NCI-H2196 treated with DMSO at 0.1 percent for 48 hours (cell line): ENCODE data around the gene TRPV4.
"Not testable (repeated sequence)": the region's sequence is repeated elsewhere in the genome, so short reads cannot be mapped to it uniquely, and the experiment has no call there.

ENCODE experiments used
- DNase-seq: peaks from one replicate; lab custom pipeline; 2025; ENCODE audit not compliant: unreplicated experiment; lab: John Stamatoyannopoulos, UW

The TRPV4 gene

GRCh38 chr12:109861689-109862314 is 28.6 kb upstream of the TRPV4 start:
- no peak for DNase-seq

DNA sequence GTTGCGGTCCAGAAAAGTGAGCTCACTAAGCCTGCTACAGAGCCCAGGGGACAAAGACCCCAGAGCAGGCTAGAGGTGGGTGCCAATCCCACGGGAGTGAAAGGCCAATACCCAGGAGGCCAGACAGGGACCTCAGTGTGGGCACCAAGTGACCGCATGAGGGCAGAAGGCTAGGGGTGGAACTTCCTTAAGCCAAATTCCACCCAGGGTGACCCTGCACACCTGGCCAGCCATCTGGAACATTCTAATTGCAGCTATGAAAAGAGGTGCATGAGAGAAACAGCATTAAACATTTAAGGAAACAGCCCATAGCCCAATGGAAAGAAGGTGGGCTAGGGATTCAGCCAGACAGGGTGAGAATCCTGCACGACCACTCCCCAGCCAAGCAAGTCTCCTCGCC is 27.8 kb upstream of the TRPV4 start:
- no peak for DNase-seq

- DNase-seq = no peak
These were observed 25.6 kb upstream of the TRPV4 start for GRCh38 chr12:109858764-109859163.

GRCh38 chr12:109857715-109858114 is 24.5 kb upstream of the TRPV4 start:
- no peak for DNase-seq

DNA sequence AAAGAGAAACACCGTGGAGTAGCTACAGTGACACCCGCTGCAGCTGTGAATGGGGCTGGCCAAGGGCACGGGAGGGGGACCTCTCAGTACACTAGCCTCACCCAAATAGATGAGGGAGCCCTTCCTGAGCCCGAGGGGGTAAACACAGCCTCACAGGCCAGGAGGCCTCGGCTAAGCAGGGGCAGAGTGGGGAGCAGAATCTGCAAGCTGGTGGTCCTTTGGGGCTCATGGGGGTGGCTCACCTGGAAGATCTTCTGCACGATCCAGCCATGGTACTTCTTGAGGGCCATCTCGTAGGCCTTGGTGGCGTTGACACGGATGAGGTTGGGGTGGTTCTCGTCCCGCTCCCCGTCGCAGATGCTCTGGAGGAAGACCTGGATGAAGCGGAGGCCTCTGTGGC is 22.2 kb upstream of the TRPV4 start:
- no peak for DNase-seq

DNA sequence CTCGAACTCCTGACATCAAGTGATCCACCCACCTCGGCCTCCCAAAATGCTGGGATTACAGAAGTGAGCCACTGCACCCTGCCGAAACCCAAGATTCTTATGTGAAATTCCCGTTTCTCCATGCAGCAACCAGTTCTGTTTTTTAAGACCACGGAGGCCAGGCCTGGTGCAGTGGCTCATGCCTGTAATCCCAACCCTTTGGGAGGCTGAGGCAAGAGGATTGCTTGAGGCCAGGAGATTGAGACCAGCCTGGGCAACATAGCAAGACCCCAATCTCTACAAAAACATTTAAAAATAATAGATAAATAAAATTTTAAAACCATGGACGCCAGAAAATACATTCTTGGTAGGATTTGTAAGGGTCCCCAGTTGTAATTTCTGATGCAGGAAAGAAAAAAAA is 17.3 kb upstream of the TRPV4 start:
- not testable (repeated sequence) for DNase-seq

- DNase-seq = no peak
These were observed 14.0 kb upstream of the TRPV4 start for GRCh38 chr12:109847142-109847735.

GRCh38 chr12:109845824-109846205 is 12.6 kb upstream of the TRPV4 start:
- no peak for DNase-seq

- DNase-seq = peak; percentile 71
These were observed 12.0 kb upstream of the TRPV4 start for GRCh38 chr12:109844983-109845823.

GRCh38 chr12:109844091-109844490 is 10.9 kb upstream of the TRPV4 start:
- DNase-seq = no peak

DNA sequence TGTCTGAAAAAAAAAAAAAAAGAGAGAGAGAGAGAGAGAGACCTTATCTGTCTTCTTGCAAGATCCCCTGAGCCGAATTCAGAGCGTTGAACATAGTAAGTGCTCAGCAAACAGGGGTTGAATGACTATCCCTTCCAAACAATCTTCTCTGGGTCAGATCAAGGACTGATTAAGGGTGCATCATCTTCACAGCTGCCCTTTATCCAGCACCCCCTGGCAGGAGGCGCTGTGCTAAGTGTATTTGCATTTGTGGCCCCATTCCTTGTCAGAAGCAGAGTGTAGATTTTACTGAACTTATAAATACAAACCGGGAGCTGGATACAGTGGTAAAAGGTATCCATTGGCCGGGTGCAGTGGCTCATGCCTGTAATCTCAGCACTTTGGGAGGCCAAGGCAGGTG is 8.8 kb upstream of the TRPV4 start:
- no peak for DNase-seq

DNA sequence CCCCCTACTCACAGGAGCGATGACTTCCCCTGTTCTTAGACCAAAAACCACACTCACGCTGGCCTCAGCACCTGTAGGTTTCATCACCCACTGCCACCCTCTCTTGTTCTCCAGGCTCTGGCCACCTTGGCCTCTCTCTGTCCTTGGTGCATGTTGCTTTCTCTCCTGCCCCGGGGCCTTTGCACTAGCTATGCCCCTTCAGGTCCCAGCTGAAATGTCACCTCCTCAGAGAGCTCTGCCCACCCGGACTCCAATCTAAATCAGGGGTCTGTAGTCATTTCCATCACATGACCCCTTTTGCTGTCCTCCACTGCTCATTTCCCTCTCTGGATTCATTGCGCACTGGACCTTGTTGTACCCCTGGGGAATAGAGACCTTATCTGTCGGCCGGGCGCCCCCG is 8.2 kb upstream of the TRPV4 start:
- DNase-seq = no peak

DNA sequence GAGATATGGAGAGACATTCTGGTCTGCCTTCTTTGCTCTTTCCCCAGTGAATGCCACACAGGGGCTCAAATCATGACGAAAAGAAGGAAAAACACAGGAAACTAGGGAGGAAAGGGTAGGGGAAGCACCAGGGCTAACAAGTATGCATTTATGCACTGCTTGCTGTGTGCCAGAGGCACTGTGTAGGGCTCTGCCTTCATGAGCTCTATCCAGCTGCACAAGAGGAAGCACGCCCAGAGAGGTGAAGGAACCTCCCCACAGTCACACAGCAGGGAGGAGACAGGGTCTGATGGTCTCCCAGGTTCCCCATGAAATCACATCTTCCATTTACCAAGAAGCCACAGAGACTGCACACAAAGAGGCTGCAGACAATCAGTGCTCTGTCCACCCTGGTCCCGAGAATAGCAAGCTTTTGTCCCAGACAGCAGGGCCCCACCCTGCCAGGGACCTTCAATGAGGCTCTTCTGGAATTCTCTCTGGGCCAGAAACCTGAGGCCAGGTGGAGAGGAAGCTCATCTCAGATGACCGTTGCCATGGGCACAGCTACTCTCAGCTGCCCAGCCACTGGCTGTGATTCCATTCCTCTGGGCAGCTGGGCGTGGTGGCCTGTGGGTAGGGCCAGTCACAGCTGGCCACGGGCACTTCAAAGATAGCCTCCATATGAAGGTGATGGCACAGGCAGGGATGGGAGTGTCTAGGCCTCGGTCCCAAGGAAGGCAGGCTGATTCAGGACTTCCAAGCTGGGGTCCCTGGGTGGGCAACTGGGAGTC is 7.3 kb upstream of the TRPV4 start:
- DNase-seq = peak; percentile 87

GRCh38 chr12:109839444-109839843 is 6.2 kb upstream of the TRPV4 start:
- DNase-seq = no peak

- DNase-seq = no peak
These were observed 3.7 kb upstream of the TRPV4 start for GRCh38 chr12:109836916-109837315.

- DNase-seq = no peak
These were observed 2.6 kb upstream of the TRPV4 start for GRCh38 chr12:109835827-109836226.

GRCh38 chr12:109832541-109833306 is 474 bp downstream of the TRPV4 start:
- DNase-seq = no peak

GRCh38 chr12:109831929-109832328 is 1.3 kb downstream of the TRPV4 start:
- DNase-seq = no peak

DNA sequence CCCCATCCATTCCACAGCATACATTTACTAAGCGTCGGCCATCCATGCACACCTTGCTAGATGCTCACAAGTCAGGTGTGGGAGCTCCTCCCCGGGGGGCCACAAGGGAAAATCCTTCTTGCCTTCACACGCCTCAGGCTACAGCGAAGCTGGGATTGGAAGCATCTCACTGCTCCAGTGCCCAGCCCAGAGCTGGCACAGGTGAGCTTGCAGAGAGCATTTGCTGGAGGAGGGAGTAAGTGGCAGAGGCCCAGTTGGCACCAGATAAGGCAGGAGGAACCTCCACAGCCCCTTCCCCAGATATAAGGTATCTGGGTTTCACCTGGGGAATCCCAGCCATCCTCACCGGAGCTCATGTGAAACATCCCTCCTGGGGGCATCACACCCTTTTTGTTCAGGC is 1.8 kb downstream of the TRPV4 start:
- DNase-seq = no peak

- DNase-seq = no peak
These were observed 2.5 kb downstream of the TRPV4 start for GRCh38 chr12:109830718-109831117.

GRCh38 chr12:109830267-109830666 is 2.9 kb downstream of the TRPV4 start:
- no peak for DNase-seq
